ENCODE data around the gene TFAP2E.

Gene TFAP2E

GRCh38 chr1:35561297-35561971, 11.7 kb upstream of the TFAP2E start:
- no peak for TF ChIP-seq CTCF (conservative IDR thresholded peaks at IDR 0.05; ENCODE audit: low read length)
- DNase-seq (ENCODE audit: low read depth): no peak
- no peak overlapping the region for H3K4me3 ChIP-seq (ENCODE audit: low read length)

GRCh38 chr1:35561972-35562680, 11.0 kb upstream of the TFAP2E start:
- DNase-seq (ENCODE audit: low read depth): no peak
- no peak for TF ChIP-seq CTCF (conservative IDR thresholded peaks at IDR 0.05; ENCODE audit: low read length)
- H3K4me3 ChIP-seq (ENCODE audit: low read length): no peak overlapping the region

- TF ChIP-seq CTCF (conservative IDR thresholded peaks at IDR 0.05; ENCODE audit: low read length): no peak
- DNase-seq (ENCODE audit: low read depth): no peak
- no peak overlapping the region for H3K4me3 ChIP-seq (ENCODE audit: low read length)
These were observed 9.9 kb upstream of the TFAP2E start for GRCh38 chr1:35563166-35563565.

- DNase-seq (ENCODE audit: low read depth): peak; percentile 74
- H3K4me3 ChIP-seq (ENCODE audit: low read length): no peak overlapping the region
- TF ChIP-seq CTCF (conservative IDR thresholded peaks at IDR 0.05; ENCODE audit: low read length): peak; percentile 91
These were observed 8.9 kb upstream of the TFAP2E start for GRCh38 chr1:35564037-35564883.

- no peak for DNase-seq (ENCODE audit: low read depth)
- TF ChIP-seq CTCF (conservative IDR thresholded peaks at IDR 0.05; ENCODE audit: low read length): no peak
- no peak overlapping the region for H3K4me3 ChIP-seq (ENCODE audit: low read length)
These were observed 8.0 kb upstream of the TFAP2E start for GRCh38 chr1:35564884-35565741.

GRCh38 chr1:35565742-35566133, 7.4 kb upstream of the TFAP2E start:
- no peak for DNase-seq (ENCODE audit: low read depth)
- no peak for TF ChIP-seq CTCF (conservative IDR thresholded peaks at IDR 0.05; ENCODE audit: low read length)
- no peak overlapping the region for H3K4me3 ChIP-seq (ENCODE audit: low read length)

Data from AG10803 (cell line).